ENCODE results near the gene SINHCAF.
A peak's percentile ranks its signal among the peaks of the same experiment; 100 is the strongest.

The SINHCAF gene

DNA sequence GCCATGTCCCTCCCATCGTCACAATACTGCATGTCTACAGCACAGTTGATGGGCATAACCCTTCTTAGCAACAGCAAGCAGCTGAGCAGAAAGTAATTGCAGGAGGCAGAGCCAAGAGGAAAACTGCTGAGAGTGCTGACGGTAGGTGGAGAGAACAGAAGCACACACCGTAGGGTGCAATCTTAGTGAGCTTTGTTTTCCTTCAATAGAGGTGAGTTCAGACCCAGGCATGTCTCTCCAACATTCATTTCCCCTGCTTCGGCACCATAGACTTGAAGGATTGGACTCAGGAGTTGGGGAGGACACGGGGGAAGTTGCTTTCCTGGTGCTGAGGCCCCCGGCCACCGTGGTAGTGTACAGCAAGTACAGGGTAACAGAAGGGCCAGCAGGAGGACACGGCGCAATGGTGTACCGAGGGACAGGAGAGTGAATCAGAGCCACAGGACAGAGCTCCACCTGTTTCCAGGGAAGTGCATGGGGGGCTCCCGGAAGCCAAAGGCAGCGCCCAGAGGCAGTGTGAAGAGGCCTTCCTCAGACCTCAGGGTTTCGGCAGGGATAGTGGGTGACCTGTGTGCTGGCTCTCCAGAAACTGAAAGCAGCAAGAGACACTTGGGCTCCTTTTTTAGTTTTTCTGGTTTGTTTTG lies 36.3 kb upstream of the SINHCAF start:
- DNase-seq (ENCODE audit: insufficient read length) = peak; percentile 25
- no peak for FAIRE-seq
- no peak for TF ChIP-seq POLR2AphosphoS5 (IDR thresholded peaks at IDR 0.05; ENCODE audit: low read depth, low read length)

DNA sequence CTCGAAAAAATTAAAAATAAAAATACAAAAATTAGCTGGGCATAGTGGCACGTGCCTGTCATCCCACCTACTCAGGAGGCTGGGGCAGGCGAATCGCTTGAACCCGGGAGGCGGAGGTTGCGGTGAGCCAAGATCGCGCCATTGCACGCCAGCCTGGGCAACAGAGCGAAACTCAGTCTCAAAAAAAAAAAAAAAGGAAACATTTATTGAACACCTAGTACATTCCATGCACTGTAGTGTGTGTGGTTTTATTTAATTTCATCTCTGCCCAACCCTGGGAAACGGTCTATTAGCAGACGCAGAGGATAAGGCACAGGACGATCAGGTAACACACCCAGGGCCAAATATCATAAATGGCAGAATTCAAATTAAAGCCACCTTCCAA lies 35.8 kb upstream of the SINHCAF start:
- DNase-seq (ENCODE audit: insufficient read length) = no peak
- TF ChIP-seq POLR2A (IDR thresholded peaks at IDR 0.05; ENCODE audit: low read depth, low read length) = no peak
- no peak for TF ChIP-seq POLR2AphosphoS5 (IDR thresholded peaks at IDR 0.05; ENCODE audit: low read depth, low read length)
- TF ChIP-seq TAF1 (IDR thresholded peaks at IDR 0.05; ENCODE audit: borderline replicate concordance, low read depth, low read length) = no peak
- FAIRE-seq = no peak

DNA sequence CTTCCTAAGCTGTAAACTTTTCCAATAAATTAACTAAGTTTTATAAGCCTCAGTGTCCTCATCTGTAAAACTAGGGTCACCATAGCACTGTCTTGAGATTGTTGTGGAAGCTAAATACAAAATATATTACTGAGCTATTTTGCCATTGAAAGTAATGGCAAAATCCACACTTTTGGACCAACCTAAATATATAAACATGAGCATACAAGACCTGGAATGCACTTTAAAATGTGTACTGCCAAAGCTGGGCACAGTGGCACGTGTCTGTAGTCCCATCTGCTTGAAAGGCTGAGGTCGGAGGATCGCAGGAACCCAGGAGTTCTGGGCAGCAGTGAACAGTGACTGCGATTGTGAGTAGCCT lies 29.8 kb upstream of the SINHCAF start:
- FAIRE-seq = no peak
- no peak for DNase-seq (ENCODE audit: insufficient read length)
- TF ChIP-seq POLR2A (IDR thresholded peaks at IDR 0.05; ENCODE audit: low read depth, low read length) = no peak
- TF ChIP-seq TAF1 (IDR thresholded peaks at IDR 0.05; ENCODE audit: borderline replicate concordance, low read depth, low read length) = no peak
- no peak for TF ChIP-seq POLR2AphosphoS5 (IDR thresholded peaks at IDR 0.05; ENCODE audit: low read depth, low read length)

DNA sequence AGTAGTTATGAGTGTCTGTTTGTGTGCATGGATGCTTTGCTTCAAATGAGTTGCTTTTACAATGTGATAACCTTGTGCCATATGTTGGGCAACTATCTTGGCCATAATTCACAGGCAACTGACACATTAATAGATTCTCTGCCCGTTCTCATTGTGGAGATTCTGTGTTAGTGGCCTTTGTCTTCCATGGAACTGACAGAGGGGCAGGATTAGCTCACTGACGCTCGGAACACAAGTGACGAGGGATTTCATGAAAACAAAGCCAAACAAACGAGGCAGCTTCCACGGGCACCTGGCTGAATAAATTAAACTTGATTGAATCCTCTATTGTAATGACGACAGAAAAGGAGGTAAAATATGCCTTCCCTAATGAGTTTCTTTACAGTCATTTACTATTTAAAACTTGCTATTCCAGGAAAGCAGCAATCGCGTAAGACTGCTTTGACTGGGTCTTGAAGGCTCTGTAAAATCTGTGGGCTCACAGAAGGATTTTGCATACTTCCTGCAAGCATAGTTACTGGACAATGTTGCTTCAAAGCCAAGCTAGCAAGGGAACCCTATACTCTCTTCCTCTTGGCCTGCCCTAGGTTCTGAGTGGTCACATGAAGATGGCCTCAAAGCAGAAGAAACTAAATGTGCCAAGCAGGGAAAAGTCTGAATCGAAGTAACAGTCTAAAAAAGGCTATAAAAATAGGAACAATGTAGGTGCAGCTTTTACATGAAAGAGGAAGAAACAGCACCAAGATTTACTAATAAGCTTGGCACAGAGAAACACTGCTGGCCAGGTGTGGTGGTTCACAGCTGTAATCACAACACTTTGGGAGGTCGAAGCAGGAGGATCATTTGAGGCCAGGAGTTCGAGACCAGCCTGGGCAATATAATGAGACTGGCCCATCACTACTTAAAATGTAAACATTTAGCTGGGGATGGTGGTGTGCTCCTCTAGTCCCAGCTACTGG lies 28.1 kb upstream of the SINHCAF start:
- no peak for DNase-seq (ENCODE audit: insufficient read length)

DNA sequence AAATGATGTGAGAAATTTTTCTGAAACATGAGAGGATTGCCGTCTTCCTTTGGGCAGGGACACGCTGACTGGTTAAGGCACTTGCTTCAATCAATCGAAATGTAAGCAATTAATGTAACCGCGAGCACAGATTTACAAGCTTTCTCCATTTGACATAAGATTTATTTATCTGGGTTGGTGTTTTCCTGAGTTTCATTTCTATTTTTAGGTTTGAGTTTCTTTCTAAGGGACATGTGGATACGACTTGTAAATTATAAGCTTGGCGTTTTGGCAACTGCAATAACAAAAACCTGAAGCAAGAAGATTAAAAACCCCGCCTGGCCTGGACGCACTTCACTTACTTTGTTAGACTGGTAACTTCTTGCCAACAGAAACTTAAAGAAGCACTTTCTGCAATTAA lies 20.3 kb upstream of the SINHCAF start:
- FAIRE-seq = no peak
- no peak for DNase-seq (ENCODE audit: insufficient read length)
- TF ChIP-seq POLR2A (IDR thresholded peaks at IDR 0.05; ENCODE audit: low read depth, low read length) (no peak), TAF1 (IDR thresholded peaks at IDR 0.05; ENCODE audit: borderline replicate concordance, low read depth, low read length) (no peak), POLR2AphosphoS5 (IDR thresholded peaks at IDR 0.05; ENCODE audit: low read depth, low read length) (no peak)

More for the DNA sequence above, 28.1 kb upstream of the SINHCAF start:
- FAIRE-seq = peak; percentile 77
- TF ChIP-seq POLR2AphosphoS5 (IDR thresholded peaks at IDR 0.05; ENCODE audit: low read depth, low read length) (no peak), POLR2A (IDR thresholded peaks at IDR 0.05; ENCODE audit: low read depth, low read length) (no peak), TAF1 (IDR thresholded peaks at IDR 0.05; ENCODE audit: borderline replicate concordance, low read depth, low read length) (no peak)

DNA sequence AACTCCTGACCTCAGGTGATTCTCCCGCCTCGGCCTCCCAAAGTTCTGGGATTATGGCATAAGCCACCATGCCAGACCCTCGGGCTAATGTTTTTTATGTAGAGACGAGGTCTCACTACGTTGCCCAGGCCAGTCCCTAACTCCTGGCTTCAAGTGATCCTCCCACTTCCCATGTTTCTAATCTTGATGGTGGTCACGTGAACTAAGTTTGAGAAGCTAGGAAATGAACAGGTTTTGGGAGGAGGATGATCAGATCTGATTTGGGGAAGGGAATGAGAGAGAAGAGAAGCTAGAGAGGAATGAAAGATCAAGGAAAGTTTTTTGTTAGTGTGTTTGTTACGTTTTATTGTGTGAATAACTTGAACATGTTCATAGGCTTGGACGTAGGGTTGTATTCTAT lies 17.2 kb upstream of the SINHCAF start:
- TF ChIP-seq POLR2A (IDR thresholded peaks at IDR 0.05; ENCODE audit: low read depth, low read length) (no peak), TAF1 (IDR thresholded peaks at IDR 0.05; ENCODE audit: borderline replicate concordance, low read depth, low read length) (no peak), POLR2AphosphoS5 (IDR thresholded peaks at IDR 0.05; ENCODE audit: low read depth, low read length) (no peak)
- FAIRE-seq (no peak), DNase-seq (ENCODE audit: insufficient read length) (no peak)

DNA sequence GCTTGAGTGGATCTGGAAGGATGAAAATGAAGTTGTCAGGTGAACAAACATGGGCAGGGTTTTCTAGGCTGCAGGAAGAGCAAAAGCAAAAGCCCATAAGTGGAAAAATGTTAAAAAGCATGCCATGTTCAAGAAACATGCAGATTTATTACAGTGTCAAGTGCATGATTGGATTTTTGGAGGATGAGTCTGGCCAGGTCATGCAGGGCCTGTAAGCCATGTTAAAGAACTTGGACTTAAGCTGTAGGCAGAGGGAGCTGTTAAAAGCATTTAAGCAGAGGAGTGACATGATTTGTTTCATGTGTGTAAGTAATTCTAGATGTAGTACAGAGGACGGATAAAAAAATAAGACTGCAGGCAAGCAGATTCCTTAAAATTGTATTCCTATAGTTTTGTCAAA lies 16.3 kb upstream of the SINHCAF start:
- DNase-seq (ENCODE audit: insufficient read length) (no peak), FAIRE-seq (no peak)
- TF ChIP-seq POLR2AphosphoS5 (IDR thresholded peaks at IDR 0.05; ENCODE audit: low read depth, low read length) = no peak
- no peak for TF ChIP-seq POLR2A (IDR thresholded peaks at IDR 0.05; ENCODE audit: low read depth, low read length)
- TF ChIP-seq TAF1 (IDR thresholded peaks at IDR 0.05; ENCODE audit: borderline replicate concordance, low read depth, low read length) = no peak

DNA sequence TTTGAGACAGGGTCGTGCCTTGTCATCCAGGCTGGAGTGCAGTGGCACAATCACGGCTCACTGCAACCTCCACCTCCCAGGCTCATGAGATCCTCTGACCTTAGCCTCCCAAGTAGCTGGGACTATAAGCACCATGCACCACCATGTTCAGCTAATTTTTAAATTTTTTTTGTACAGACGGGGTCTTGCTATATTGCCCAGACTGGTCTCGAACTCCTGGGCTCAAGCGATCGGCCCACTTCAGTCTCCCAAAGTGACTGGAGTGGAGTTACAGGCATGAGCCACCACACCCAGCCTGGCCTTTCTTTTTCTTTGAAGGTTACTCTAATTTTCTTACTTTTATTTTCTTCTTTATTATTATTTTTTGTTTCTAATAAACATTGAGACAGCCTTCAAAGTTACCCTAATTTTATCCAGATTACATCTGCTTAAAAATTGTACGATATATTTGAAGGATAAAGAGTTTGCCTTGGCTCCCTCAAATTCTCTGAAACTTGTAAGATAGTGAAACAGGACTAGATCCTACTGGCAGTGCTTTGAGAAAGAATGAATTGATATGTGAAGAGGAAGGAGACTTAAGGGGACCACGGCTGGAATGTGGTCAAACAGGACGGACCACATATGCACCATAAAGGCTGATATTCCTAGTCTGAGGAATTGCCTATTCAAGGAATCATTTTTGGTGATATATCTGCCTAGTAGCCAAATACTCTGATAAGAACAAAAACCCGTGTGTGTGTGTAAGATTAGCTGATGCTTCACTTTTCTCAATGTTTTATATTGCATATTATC lies 14.1 kb upstream of the SINHCAF start:
- DNase-seq (ENCODE audit: insufficient read length) (no peak), FAIRE-seq (no peak)
- TF ChIP-seq POLR2AphosphoS5 (IDR thresholded peaks at IDR 0.05; ENCODE audit: low read depth, low read length) (no peak), TAF1 (IDR thresholded peaks at IDR 0.05; ENCODE audit: borderline replicate concordance, low read depth, low read length) (no peak), POLR2A (IDR thresholded peaks at IDR 0.05; ENCODE audit: low read depth, low read length) (no peak)

DNA sequence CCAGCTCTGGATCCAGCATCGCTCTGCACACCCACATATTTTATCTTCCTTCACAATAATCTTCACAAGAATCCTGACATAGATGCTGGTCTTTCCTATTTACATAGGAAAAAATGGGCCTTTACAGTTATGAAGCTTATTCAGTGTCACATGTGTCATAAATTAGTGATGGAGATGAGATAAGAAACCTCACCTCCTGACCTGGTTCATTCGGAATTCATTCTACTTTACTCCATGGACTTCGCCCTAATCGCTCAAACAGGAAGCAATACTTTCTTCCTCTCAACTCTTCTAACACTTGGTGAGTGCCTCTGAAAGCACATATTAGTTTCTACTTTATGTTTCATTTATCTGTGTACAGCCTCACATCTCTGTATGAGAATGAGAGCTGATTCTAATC lies 12.0 kb upstream of the SINHCAF start:
- no peak for FAIRE-seq
- TF ChIP-seq POLR2A (IDR thresholded peaks at IDR 0.05; ENCODE audit: low read depth, low read length) (no peak), POLR2AphosphoS5 (IDR thresholded peaks at IDR 0.05; ENCODE audit: low read depth, low read length) (no peak), TAF1 (IDR thresholded peaks at IDR 0.05; ENCODE audit: borderline replicate concordance, low read depth, low read length) (no peak)
- no peak for DNase-seq (ENCODE audit: insufficient read length)

DNA sequence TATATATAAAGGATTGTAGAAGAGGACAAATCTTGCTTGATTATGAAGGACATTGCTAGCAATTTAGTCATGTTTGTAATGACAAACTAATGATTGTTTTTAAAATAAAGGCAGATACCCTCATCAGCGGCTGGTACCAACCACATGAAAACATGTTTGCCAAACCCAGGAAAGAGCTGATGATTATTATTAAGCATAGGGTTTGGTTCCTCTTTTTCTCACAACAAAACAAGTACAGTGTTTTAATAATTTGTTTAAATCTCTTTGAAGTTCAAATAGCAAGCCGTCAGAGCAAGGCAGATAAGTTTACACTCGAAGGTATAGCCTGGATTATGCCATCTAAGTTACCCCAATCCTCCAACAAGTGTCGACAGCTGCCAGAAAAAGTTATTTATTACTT lies 5.3 kb upstream of the SINHCAF start:
- FAIRE-seq = no peak
- TF ChIP-seq TAF1 (IDR thresholded peaks at IDR 0.05; ENCODE audit: borderline replicate concordance, low read depth, low read length) = no peak
- TF ChIP-seq POLR2AphosphoS5 (IDR thresholded peaks at IDR 0.05; ENCODE audit: low read depth, low read length) = no peak
- TF ChIP-seq POLR2A (IDR thresholded peaks at IDR 0.05; ENCODE audit: low read depth, low read length) = no peak
- DNase-seq (ENCODE audit: insufficient read length) = no peak

Measured in GM12892 (cell line).